Cortex of kidney (tissue), 1 donor: Measurements from ENCODE around the gene SLC35B3.
"Not testable (repeated sequence)": the region's sequence is repeated elsewhere in the genome, so short reads cannot be mapped to it uniquely, and the experiment has no call there.

ENCODE experiments used
- DNase-seq: peaks from one replicate; lab custom pipeline; 2025; lab: John Stamatoyannopoulos, UW

SLC35B3 gene

GRCh38 chr6:8414844-8415243 is 20.5 kb downstream of the SLC35B3 start:
- no peak for DNase-seq

GRCh38 chr6:8405946-8406345 is 29.4 kb downstream of the SLC35B3 start:
- not testable (repeated sequence) for DNase-seq

- DNase-seq, result no peak
Measured at GRCh38 chr6:8402546-8402945, 32.8 kb downstream of the SLC35B3 start.

- no peak for DNase-seq
Measured at GRCh38 chr6:8400663-8401062, 34.7 kb downstream of the SLC35B3 start.

- DNase-seq, result no peak
Measured at GRCh38 chr6:8392569-8392968, 42.8 kb downstream of the SLC35B3 start.

- DNase-seq, result no peak
Measured at GRCh38 chr6:8391934-8392333, 43.4 kb downstream of the SLC35B3 start.

- no peak for DNase-seq
Measured at GRCh38 chr6:8389036-8389818, 46.1 kb downstream of the SLC35B3 start.

GRCh38 chr6:8387942-8388437 is 47.4 kb downstream of the SLC35B3 start:
- DNase-seq, result no peak

- DNase-seq, result no peak
Measured at GRCh38 chr6:8383584-8383983, 51.8 kb downstream of the SLC35B3 start.

- no peak for DNase-seq
Measured at GRCh38 chr6:8382434-8382833, 52.9 kb downstream of the SLC35B3 start.

GRCh38 chr6:8375916-8376315 is 59.4 kb downstream of the SLC35B3 start:
- no peak for DNase-seq
